Loucy (cell line): ENCODE measurements around the gene ZNHIT6.

Experiments used
- CTCF ChIP-seq: fragments of 200-600 bp; sonication (generic); conservative IDR thresholded peaks from 2 replicates; pipeline ENCODE4 v1.5.1; 2014; ENCODE audit warnings: mild to moderate bottlenecking, antibody characterized with exemption, low read length
- EZH2phosphoT487 ChIP-seq: fragments of 200-600 bp; IDR thresholded peaks from 2 replicates; pipeline ENCODE4 v1.6.1; 2018; ENCODE audit warnings: antibody characterized with exemption, mild to moderate bottlenecking, moderate library complexity, borderline replicate concordance

- no peak for TF ChIP-seq CTCF
- TF ChIP-seq EZH2phosphoT487: no peak
Measured at GRCh38 chr1:85617633-85618100, 90.6 kb downstream of the ZNHIT6 start.
